Trophoblast cell (in vitro differentiated cells and primary cell): ENCODE data around the gene ELL.

ENCODE experiments used
- DNase-seq, 2 donors: peaks; one replicate each; pipeline ENCODE4 v3.0.0-alpha.2; 2016
- H2AFZ ChIP-seq: 2 replicates; pipeline ENCODE4 v1.6.1; 2013; ENCODE audit warnings: low read length, moderate library complexity, mild to moderate bottlenecking; ENCODE audit not compliant: insufficient read depth, poor library complexity
- H2AK5ac ChIP-seq: 2 replicates; pipeline ENCODE4 v1.6.1; 2013; ENCODE audit warnings: mild to moderate bottlenecking, low read length
- H2BK120ac ChIP-seq: 2 replicates; pipeline ENCODE4 v1.6.1; 2013; ENCODE audit warnings: low read length, mild to moderate bottlenecking, moderate library complexity; ENCODE audit not compliant: insufficient read depth, poor library complexity
- H2BK12ac ChIP-seq: 2 replicates; pipeline ENCODE4 v1.6.1; 2013; ENCODE audit warnings: mild to moderate bottlenecking, low read length, moderate library complexity
- H2BK5ac ChIP-seq: 2 replicates; pipeline ENCODE4 v1.6.1; 2013; ENCODE audit warnings: low read length, low read depth, moderate library complexity, mild to moderate bottlenecking; ENCODE audit not compliant: poor library complexity
- H3K14ac ChIP-seq: 2 replicates; pipeline ENCODE4 v1.6.1; 2013; ENCODE audit warnings: mild to moderate bottlenecking, low read length
- H3K18ac ChIP-seq: 2 replicates; pipeline ENCODE4 v1.6.1; 2013; ENCODE audit warnings: mild to moderate bottlenecking, low read length
- H3K23ac ChIP-seq: 2 replicates; pipeline ENCODE4 v1.6.1; 2013; ENCODE audit warnings: low read length
- H3K27ac ChIP-seq: 2 replicates; pipeline ENCODE4 v1.5.1; 2013; ENCODE audit warnings: low read depth, mild to moderate bottlenecking, inconsistent platforms, low read length, moderate library complexity
- H3K27me3 ChIP-seq: 2 replicates; pipeline ENCODE4 v1.6.1; 2013; ENCODE audit warnings: inconsistent platforms, mild to moderate bottlenecking, low read length, moderate library complexity; ENCODE audit not compliant: insufficient read depth
- H3K36me3 ChIP-seq, 2 experiments: 1 replicate in 1 of 2; 2 replicates in 1 of 2; pipeline ENCODE4 v1.6.1; 2013; ENCODE audit warnings: low read length in 2 of 2, mild to moderate bottlenecking in 2 of 2, moderate library complexity in 1 of 2; ENCODE audit not compliant: insufficient read depth in 2 of 2, control insufficient read depth in 1 of 2
- H3K4ac ChIP-seq: 2 replicates; pipeline ENCODE4 v1.6.1; 2013; ENCODE audit warnings: low read depth, mild to moderate bottlenecking, low read length, moderate library complexity
- H3K4me1 ChIP-seq, 2 experiments: 1 replicate in 1 of 2; 2 replicates in 1 of 2; pipeline ENCODE4 v1.6.1; 2013; ENCODE audit warnings: low read length in 2 of 2, mild to moderate bottlenecking in 2 of 2, moderate library complexity in 1 of 2; ENCODE audit not compliant: insufficient read depth in 2 of 2, control insufficient read depth in 1 of 2
- H3K4me2 ChIP-seq: 2 replicates; pipeline ENCODE4 v1.6.1; 2013; ENCODE audit warnings: inconsistent platforms, mild to moderate bottlenecking, low read length, moderate library complexity
- H3K4me3 ChIP-seq: 2 replicates; pipeline ENCODE4 v1.5.1; 2013; ENCODE audit warnings: mild to moderate bottlenecking, low read depth, low read length, inconsistent platforms
- H3K79me1 ChIP-seq: one replicate; pipeline ENCODE4 v1.6.1; 2013; ENCODE audit warnings: low read length
- H3K79me2 ChIP-seq: 2 replicates; pipeline ENCODE4 v1.6.1; 2013; ENCODE audit warnings: low read length, mild to moderate bottlenecking; ENCODE audit not compliant: control insufficient read depth, insufficient read depth, poor library complexity
- H3K9ac ChIP-seq: 2 replicates; pipeline ENCODE4 v1.6.1; 2013; ENCODE audit warnings: mild to moderate bottlenecking, low read length
- H3K9me3 ChIP-seq: 2 replicates; pipeline ENCODE4 v1.6.1; 2013; ENCODE audit warnings: low read depth, mild to moderate bottlenecking, control low read depth, inconsistent platforms, low read length; ENCODE audit not compliant: insufficient read depth
- H4K12ac ChIP-seq: 2 replicates; pipeline ENCODE4 v1.6.1; 2013; ENCODE audit warnings: low read depth, mild to moderate bottlenecking, low read length, moderate library complexity
- H4K8ac ChIP-seq: 2 replicates; pipeline ENCODE4 v1.6.1; 2013; ENCODE audit warnings: low read depth, mild to moderate bottlenecking, low read length, moderate library complexity
- H4K91ac ChIP-seq: one replicate; pipeline ENCODE4 v1.6.1; 2013; ENCODE audit warnings: low read depth, mild to moderate bottlenecking, low read length, moderate library complexity
- WGBS: extraction: QIAGEN DNeasy Blood & Tissue Kit; methylation state at CpG from one replicate; pipeline ENCODE4 v1.1.7; 2013; ENCODE audit warnings: missing lambda C conversion rate; ENCODE audit not compliant: insufficient read length, insufficient coverage; ENCODE audit errors: extremely low coverage; 5-methylcytosine and 5-hydroxymethylcytosine counted together

ELL gene

GRCh38 chr19:18457483-18458331 lies 64.2 kb downstream of the ELL start:
- peaks cover 22 to 23% of the 10 kb centered on the region in 2 experiments for H3K4me1 ChIP-seq
- no peak overlapping the region for H3K14ac ChIP-seq
- no peak overlapping the region for H3K9ac ChIP-seq
- WGBS, result no CpG with 5 or more reads among the region's 21 CpGs
- no peaks in the 10 kb centered on the region for H3K27me3 ChIP-seq
- peaks cover 13% of the 10 kb centered on the region for H3K79me1 ChIP-seq
- DNase-seq, result no peak
- no peak overlapping the region for H3K4ac ChIP-seq
- H2BK120ac ChIP-seq, result no peak overlapping the region
- H3K27ac ChIP-seq, result no peak overlapping the region
- H2BK12ac ChIP-seq, result no peak overlapping the region
- H3K9me3 ChIP-seq, result no peaks in the 10 kb centered on the region
- no peak overlapping the region for H4K8ac ChIP-seq
- H2AK5ac ChIP-seq, result no peak overlapping the region
- H4K91ac ChIP-seq, result no peak overlapping the region
- no peak overlapping the region for H3K4me2 ChIP-seq
- no peak overlapping the region for H2AFZ ChIP-seq
- H2BK5ac ChIP-seq, result no peak overlapping the region
- peaks cover 41 to 42% of the 10 kb centered on the region in 2 experiments for H3K36me3 ChIP-seq
- no peak overlapping the region for H4K12ac ChIP-seq
- no peaks in the 10 kb centered on the region for H3K79me2 ChIP-seq
- H3K23ac ChIP-seq, result no peak overlapping the region
- no peak overlapping the region for H3K4me3 ChIP-seq
- no peak overlapping the region for H3K18ac ChIP-seq

- H4K12ac ChIP-seq, result no peak overlapping the region
- H2BK120ac ChIP-seq, result no peak overlapping the region
- H3K27ac ChIP-seq, result no peak overlapping the region
- no peak overlapping the region for H3K4me3 ChIP-seq
- no CpG with 5 or more reads among the region's 9 CpGs for WGBS
- no peak overlapping the region for H2BK5ac ChIP-seq
- H2BK12ac ChIP-seq, result no peak overlapping the region
- no peak overlapping the region for H3K23ac ChIP-seq
- H3K27me3 ChIP-seq, result no peaks in the 10 kb centered on the region
- no peak overlapping the region for H3K9ac ChIP-seq
- no peak overlapping the region for H3K4me2 ChIP-seq
- H3K79me2 ChIP-seq, result no peaks in the 10 kb centered on the region
- H3K79me1 ChIP-seq, result peaks cover 13% of the 10 kb centered on the region
- no peak overlapping the region for H2AFZ ChIP-seq
- H4K8ac ChIP-seq, result no peak overlapping the region
- H3K36me3 ChIP-seq, result peaks cover 41 to 42% of the 10 kb centered on the region in 2 experiments
- H3K9me3 ChIP-seq, result no peaks in the 10 kb centered on the region
- no peak overlapping the region for H3K4ac ChIP-seq
- H3K18ac ChIP-seq, result no peak overlapping the region
- DNase-seq, result no peak
- H2AK5ac ChIP-seq, result no peak overlapping the region
- H4K91ac ChIP-seq, result no peak overlapping the region
- no peak overlapping the region for H3K14ac ChIP-seq
- H3K4me1 ChIP-seq, result peaks cover 25 to 29% of the 10 kb centered on the region in 2 experiments
Observed at GRCh38 chr19:18456974-18457373, 64.9 kb downstream of the ELL start.

- no peak overlapping the region for H2AK5ac ChIP-seq
- no peak overlapping the region for H2BK5ac ChIP-seq
- DNase-seq, result no peak
- no peak overlapping the region for H2BK12ac ChIP-seq
- WGBS, result no CpG with 5 or more reads among the region's 4 CpGs
- H3K36me3 ChIP-seq, result peaks cover 38 to 42% of the 10 kb centered on the region in 2 experiments
- H3K4me1 ChIP-seq, result peaks cover 31 to 34% of the 10 kb centered on the region in 2 experiments
- no peak overlapping the region for H3K4me3 ChIP-seq
- H2BK120ac ChIP-seq, result no peak overlapping the region
- no peak overlapping the region for H4K91ac ChIP-seq
- H3K18ac ChIP-seq, result no peak overlapping the region
- H3K14ac ChIP-seq, result no peak overlapping the region
- H3K27ac ChIP-seq, result no peak overlapping the region
- no peak overlapping the region for H2AFZ ChIP-seq
- peaks cover 13% of the 10 kb centered on the region for H3K79me1 ChIP-seq
- no peak overlapping the region for H3K4me2 ChIP-seq
- no peak overlapping the region for H4K12ac ChIP-seq
- H3K79me2 ChIP-seq, result no peaks in the 10 kb centered on the region
- no peak overlapping the region for H3K4ac ChIP-seq
- no peak overlapping the region for H3K23ac ChIP-seq
- no peaks in the 10 kb centered on the region for H3K9me3 ChIP-seq
- no peaks in the 10 kb centered on the region for H3K27me3 ChIP-seq
- no peak overlapping the region for H3K9ac ChIP-seq
- no peak overlapping the region for H4K8ac ChIP-seq
Observed at GRCh38 chr19:18456279-18456678, 65.6 kb downstream of the ELL start.

- H3K27ac ChIP-seq, result no peak overlapping the region
- H3K36me3 ChIP-seq, result peaks cover 45% of the 10 kb centered on the region in 2 experiments
- no peaks in the 10 kb centered on the region for H3K79me2 ChIP-seq
- H3K4me1 ChIP-seq, result peaks cover 17 to 23% of the 10 kb centered on the region in 2 experiments
- no peak overlapping the region for H3K4me3 ChIP-seq
- no peak overlapping the region for H2BK120ac ChIP-seq
- no peak overlapping the region for H2BK12ac ChIP-seq
- no peak overlapping the region for H3K9ac ChIP-seq
- no peak overlapping the region for H2AK5ac ChIP-seq
- no peak overlapping the region for H3K4me2 ChIP-seq
- no peak overlapping the region for H3K14ac ChIP-seq
- H2AFZ ChIP-seq, result no peak overlapping the region
- no peak overlapping the region for H4K91ac ChIP-seq
- H3K9me3 ChIP-seq, result no peaks in the 10 kb centered on the region
- no peak overlapping the region for H2BK5ac ChIP-seq
- H3K79me1 ChIP-seq, result no peaks in the 10 kb centered on the region
- H3K4ac ChIP-seq, result no peak overlapping the region
- WGBS, result no CpG with 5 or more reads among the region's 10 CpGs
- H4K8ac ChIP-seq, result no peak overlapping the region
- DNase-seq, result no peak
- no peak overlapping the region for H4K12ac ChIP-seq
- H3K27me3 ChIP-seq, result no peaks in the 10 kb centered on the region
- H3K23ac ChIP-seq, result no peak overlapping the region
- H3K18ac ChIP-seq, result no peak overlapping the region
Observed at GRCh38 chr19:18453269-18454024, 68.4 kb downstream of the ELL start.
